HG03442 (cell line): ENCODE measurements around the gene ADORA2A.
A peak's percentile ranks its signal among the peaks of the same experiment; 100 is the strongest.

Experiments used
- ATAC-seq: cut with Tn5 transposase; IDR thresholded peaks from one replicate; pipeline ENCODE4 v1.9.1; 2021; ENCODE audit warnings: mild to moderate bottlenecking, moderate library complexity; ENCODE audit not compliant: unreplicated experiment

ADORA2A gene

DNA sequence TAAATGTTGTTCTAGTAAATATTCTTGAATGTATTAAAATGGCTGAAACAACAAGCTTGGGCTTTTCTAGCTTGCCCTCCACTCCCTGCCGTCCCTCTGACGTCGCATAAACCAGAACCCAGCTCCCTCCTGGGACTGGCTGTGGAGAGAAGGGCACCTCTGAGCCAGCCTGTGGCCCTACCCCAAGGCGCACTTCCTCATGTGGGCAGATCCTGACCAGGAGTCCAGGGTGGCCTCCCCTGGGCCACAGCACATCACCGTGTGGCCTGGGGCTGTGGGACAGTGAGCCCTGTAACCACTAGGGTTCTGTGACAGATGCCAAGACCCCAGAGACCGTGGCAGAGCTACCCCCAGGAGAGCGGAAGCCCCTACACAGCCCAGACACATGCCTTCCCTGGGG lies 10.2 kb upstream of the ADORA2A start:
- ATAC-seq: no peak

- no peak for ATAC-seq
These were observed 9.3 kb upstream of the ADORA2A start for GRCh38 chr22:24417901-24418641.

DNA sequence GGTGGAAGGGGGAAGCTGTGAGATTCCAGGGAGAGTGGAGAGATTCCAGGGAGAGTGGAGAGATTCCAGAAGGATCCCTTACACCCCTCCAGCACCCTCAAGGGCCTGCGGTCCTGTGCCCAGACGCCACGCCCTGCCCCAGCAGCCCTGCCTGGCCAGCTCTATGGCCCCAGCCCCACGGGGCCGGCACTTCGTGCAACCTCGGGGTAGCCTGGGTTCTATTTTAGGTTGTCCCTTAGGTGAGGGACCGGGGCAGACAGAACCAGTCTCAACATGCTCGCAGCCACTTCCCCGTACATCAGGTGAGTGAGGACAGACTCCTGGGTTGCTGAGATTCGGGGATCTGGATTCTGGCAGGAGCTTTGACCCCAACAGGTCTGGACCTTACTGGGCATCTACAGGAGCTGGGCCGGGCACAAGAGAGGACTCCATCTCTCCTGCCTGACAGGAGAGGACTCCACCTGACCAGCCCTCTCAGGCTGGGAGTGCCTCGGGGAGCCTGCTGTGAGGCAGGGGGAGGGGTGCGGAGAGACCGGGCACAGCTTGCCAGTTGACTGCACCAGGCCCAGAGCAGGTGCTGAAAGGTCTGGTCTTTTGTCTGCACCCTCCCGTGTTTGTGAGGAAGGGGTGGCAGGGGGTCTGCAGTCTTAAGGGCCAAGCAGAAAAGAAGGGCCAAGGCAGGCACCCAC lies 8.5 kb upstream of the ADORA2A start:
- ATAC-seq: no peak

GRCh38 chr22:24419475-24419850 lies 7.9 kb upstream of the ADORA2A start:
- no peak for ATAC-seq

DNA sequence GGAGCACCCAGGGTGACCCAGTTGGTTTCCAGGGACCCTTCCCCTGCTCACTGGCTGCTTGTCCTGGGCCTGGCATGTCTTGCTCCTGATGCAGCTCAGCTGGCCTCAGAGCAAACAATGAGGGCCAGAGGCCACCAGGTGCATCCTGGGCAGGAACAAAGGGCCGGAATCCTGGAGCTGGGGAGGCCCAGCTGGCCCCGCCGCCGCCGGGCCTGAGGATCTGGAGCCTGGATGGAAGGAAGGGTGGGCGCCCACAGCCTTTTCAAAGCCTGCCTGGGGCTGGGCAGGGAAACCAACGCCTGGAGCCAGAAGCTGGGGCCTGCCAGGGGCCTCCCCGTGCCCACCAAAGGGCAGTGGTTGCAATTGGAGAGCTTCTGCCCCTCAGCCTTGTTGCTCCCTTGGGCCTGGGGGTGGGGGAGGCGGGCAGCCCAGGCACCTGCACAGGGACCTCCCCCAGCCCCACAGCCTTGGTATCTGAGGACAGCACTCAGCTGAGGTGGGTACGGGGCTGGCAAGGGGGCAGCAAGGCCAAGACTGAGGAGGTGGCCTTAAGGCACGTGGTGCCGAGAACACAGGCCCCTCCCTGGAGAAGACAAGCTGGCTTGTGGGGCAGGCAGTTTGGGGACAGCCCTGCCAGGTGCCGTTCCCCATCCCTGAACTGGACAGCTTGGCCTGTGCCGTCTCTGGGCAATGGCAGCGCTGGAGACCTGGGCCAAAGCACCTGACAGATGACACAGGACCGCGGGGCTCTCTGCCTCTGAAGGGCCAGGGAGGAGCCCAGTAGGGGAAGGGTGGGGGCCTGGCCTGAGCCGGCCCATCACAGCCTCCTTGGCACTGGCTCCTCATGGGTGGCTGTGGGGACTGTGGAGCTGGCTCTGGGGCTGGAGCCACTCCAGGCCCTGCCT lies 7.1 kb upstream of the ADORA2A start:
- no peak for ATAC-seq

DNA sequence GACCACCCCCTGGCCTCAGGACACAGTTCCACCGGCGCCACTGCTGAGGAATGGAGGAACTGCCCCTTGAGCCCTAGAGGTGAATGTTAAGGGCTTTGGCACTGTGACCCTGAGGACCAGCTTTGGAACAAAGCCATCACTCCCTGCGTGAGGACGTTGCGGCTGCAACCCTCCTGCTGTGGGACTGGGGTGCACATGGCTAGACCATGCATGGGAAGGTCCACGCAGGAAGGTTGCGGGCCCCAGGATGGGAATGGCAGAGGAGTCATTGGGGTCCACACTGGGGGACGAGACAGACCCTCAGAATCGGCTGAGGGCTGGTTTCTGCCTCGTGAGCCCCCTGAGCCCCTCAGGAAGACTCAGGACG lies 6.4 kb upstream of the ADORA2A start:
- ATAC-seq: no peak

- no peak for ATAC-seq
These were observed 5.9 kb upstream of the ADORA2A start for GRCh38 chr22:24421428-24421931.

GRCh38 chr22:24422102-24422665 lies 5.2 kb upstream of the ADORA2A start:
- ATAC-seq: no peak

DNA sequence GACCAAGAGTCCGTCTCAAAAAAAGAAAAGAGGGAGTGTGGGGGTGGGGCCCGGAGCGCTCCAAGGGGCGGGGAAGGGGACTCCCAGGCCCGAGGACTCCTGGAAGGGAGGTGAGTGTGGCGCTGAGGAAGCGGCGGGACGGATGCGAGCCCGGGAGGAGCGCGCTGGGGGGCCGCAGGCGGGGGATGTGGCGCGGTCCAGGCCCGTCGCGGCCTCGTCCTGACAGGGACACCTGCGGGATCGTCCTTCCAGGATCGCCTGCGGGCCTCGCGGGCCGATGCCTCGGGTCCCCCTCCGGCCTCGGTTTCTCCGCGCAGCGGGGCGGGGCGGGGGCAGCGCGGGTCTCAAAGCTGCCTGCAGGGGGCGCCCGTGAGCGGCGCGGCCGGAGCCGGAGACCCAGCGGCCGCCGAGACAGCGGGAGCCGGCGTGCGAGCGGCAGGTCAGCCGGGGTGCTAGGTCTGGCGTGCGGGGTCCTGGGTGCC lies 3.8 kb upstream of the ADORA2A start:
- no peak for ATAC-seq

- no peak for ATAC-seq
These were observed 3.1 kb upstream of the ADORA2A start for GRCh38 chr22:24424001-24424900.

GRCh38 chr22:24424901-24425775 lies 2.3 kb upstream of the ADORA2A start:
- no peak for ATAC-seq

GRCh38 chr22:24426436-24426835 lies 963 bp upstream of the ADORA2A start:
- no peak for ATAC-seq

DNA sequence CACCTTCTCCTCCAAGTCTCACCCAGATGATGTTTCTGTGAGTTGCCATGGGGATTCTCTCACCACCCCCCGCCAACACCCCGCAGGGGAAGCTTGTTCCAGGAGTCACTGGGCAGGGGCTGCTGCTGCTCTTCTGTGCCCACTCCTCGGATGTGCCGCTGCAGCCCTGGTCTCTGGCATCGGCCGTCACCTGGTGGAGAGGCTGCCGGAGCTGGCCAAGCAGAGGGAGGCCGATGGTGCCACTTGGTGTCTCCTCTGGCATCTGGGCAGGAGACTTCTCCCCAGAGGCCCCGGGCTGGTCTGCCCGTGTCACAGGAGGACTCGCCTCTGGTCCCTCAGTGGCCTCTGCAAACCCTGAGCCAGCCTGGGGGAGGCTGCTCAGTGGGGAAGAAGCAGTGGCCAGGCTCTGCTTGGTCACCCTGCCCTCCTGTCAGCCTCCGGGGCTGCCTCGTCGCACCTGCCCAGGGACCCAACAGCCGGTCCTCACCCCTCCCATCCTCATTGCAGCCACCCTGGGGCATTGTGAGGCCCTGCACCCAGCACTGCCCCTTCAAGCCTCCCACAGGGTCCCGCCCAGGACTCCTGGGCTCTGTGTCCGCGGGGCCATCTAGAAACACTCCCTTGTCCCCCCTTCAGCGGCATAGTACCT lies 424 bp upstream of the ADORA2A start:
- peak; percentile 2 for ATAC-seq

DNA sequence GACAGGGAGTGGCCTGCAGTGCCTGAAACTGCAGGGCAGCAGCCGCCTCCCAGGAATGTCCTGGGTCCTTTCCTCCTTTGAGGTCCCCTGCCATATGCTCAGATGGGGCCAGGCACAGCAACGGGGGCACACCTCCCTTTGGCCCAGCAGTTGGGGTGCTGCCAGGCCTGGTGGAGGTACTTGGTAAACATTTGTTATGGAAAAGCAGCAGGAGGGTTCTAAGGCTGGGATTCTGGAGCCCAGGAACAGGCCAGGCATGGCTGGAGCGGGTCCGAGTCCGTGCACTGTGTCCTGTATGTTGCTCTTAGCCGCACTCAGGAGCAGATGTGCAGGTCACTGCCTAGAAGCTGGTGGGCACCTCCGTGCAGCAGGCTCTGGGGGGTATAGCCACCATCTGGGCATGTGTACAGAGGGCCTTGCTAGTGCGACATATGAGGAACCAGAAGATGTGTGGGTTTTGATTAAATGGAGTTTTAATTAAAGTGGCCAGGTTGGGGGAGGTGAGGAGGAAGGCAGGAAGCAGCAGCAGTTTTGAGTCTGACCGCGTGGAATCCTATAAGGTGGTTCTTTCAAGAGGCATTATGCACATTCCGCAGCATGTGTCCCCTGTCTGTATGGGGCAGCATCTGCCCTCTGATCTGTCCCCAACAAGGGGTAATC lies 1.5 kb downstream of the ADORA2A start:
- ATAC-seq: no peak

- no peak for ATAC-seq
These were observed 2.3 kb downstream of the ADORA2A start for GRCh38 chr22:24429411-24430365.

DNA sequence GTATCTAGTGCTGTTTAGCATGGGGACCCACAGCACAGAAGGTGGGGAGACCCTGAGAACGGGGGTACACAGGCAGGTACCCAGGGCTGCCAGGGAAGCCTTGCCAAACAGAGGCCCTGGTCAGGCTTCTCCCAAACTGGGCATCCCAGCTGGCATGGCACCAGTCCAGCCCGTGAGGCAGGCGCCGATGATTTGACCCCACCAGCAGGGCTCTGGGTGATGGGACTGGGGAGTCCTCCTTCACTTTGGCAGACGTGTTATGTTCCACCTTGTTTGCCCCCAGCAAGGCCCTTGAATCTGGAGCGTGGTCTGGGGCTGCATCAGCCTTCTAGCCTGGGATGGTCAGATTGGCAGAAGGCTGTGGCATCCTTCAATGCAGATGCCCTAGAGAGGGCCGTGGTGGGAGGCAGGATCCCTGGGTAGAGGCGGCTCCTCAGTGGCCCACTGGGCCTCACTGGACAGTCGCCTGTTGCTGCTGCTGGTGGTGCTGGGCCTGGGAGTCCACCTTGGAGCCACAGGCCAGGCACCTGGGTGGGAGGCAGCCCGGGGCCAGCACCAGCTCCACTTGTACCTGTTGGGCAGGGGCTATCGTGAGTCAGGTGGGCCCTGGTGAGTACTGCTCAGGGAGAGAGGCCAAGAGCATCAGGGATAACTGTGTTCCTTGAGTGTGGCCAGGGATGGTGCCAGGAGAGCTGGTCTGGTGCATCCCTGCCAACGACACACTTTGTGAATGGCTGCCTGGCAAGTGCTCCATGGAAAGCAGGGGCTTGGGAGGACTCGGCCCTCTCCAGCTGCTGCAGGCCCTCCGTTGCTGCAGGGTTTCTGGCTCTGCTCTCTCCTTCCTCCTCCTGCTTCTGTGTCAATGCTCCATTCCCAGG lies 3.3 kb downstream of the ADORA2A start:
- no peak for ATAC-seq
